RWPE2 (cell line): ENCODE data around the gene IRS1.

Experiments used
- ATAC-seq: fragments of 200-7000 bp; cut with Tn5 transposase; 3 replicates; pipeline ENCODE4 v1.9.1; 2021; ENCODE audit warnings: low read depth
- DNase-seq: peaks from one replicate; pipeline ENCODE4 v3.0.0-alpha.2; 2020; ENCODE audit warnings: low spot score
- H3K27ac ChIP-seq: fragments of 450-650 bp; 2 replicates; pipeline ENCODE4 v1.5.1; 2017; ENCODE audit warnings: mild to moderate bottlenecking; ENCODE audit not compliant: poor library complexity, severe bottlenecking
- H3K27me3 ChIP-seq: fragments of 250-450 bp; sonication (Bioruptor Pico); 2 replicates; pipeline ENCODE4 v1.5.1; 2021; ENCODE audit warnings: mild to moderate bottlenecking, moderate library complexity; ENCODE audit not compliant: insufficient read depth, poor library complexity, severe bottlenecking
- H3K36me3 ChIP-seq: fragments of 250-450 bp; sonication (Bioruptor Pico); 2 replicates; pipeline ENCODE4 v1.5.1; 2020; ENCODE audit warnings: low read depth, mild to moderate bottlenecking, moderate library complexity
- H3K4me1 ChIP-seq: fragments of 250-450 bp; sonication (Bioruptor Pico); 2 replicates; pipeline ENCODE4 v1.5.1; 2021; ENCODE audit warnings: mild to moderate bottlenecking, moderate library complexity; ENCODE audit not compliant: insufficient read depth, poor library complexity, severe bottlenecking
- H3K4me3 ChIP-seq: fragments of 250-450 bp; sonication (Bioruptor Pico); 2 replicates; pipeline ENCODE4 v1.5.1; 2021; ENCODE audit warnings: mild to moderate bottlenecking, moderate library complexity; ENCODE audit not compliant: severe bottlenecking
- H3K9me3 ChIP-seq: fragments of 250-450 bp; sonication (Bioruptor Pico); 2 replicates; pipeline ENCODE4 v1.5.1; 2021; ENCODE audit warnings: mild to moderate bottlenecking, moderate library complexity; ENCODE audit not compliant: severe bottlenecking
- CTCF ChIP-seq: fragments of 450-650 bp; IDR thresholded peaks from one replicate; pipeline ENCODE4 v1.5.1; 2017; ENCODE audit warnings: mild to moderate bottlenecking, moderate library complexity; ENCODE audit not compliant: poor library complexity, severe bottlenecking

IRS1 gene

GRCh38 chr2:226733927-226734564, 65.6 kb downstream of the IRS1 start:
- H3K9me3 ChIP-seq, result no peaks in the 10 kb centered on the region
- no peaks in the 10 kb centered on the region for H3K27me3 ChIP-seq
- ATAC-seq (no peak), DNase-seq (no peak)
- H3K4me3 ChIP-seq, result no peak overlapping the region
- H3K4me1 ChIP-seq, result no peaks in the 10 kb centered on the region
- peak overlapping the region; percentile 9 for H3K27ac ChIP-seq
- peaks cover 55% of the 10 kb centered on the region for H3K36me3 ChIP-seq
- no peak for TF ChIP-seq CTCF

GRCh38 chr2:226733189-226733858, 66.3 kb downstream of the IRS1 start:
- no peaks in the 10 kb centered on the region for H3K9me3 ChIP-seq
- no peak for TF ChIP-seq CTCF

GRCh38 chr2:226732478-226733188, 67.0 kb downstream of the IRS1 start:
- TF ChIP-seq CTCF, result no peak
- ATAC-seq (no peak), DNase-seq (no peak)
- Histone ChIP-seq H3K27ac (no peak overlapping the region), H3K27me3 (no peaks in the 10 kb centered on the region), H3K9me3 (no peaks in the 10 kb centered on the region), H3K36me3 (peaks cover 43% of the 10 kb centered on the region), H3K4me3 (no peak overlapping the region), H3K4me1 (no peaks in the 10 kb centered on the region)

More at GRCh38 chr2:226733189-226733858, 66.3 kb downstream of the IRS1 start:
- peaks cover 50% of the 10 kb centered on the region for H3K36me3 ChIP-seq
- ATAC-seq, result no peak
- no peaks in the 10 kb centered on the region for H3K27me3 ChIP-seq
- H3K4me1 ChIP-seq, result no peaks in the 10 kb centered on the region
- H3K27ac ChIP-seq, result peak overlapping the region; percentile 9
- DNase-seq, result no peak
- no peak overlapping the region for H3K4me3 ChIP-seq

GRCh38 chr2:226730481-226730880, 69.1 kb downstream of the IRS1 start:
- H3K4me3 ChIP-seq, result no peak overlapping the region
- no peaks in the 10 kb centered on the region for H3K9me3 ChIP-seq
- peaks cover 23% of the 10 kb centered on the region for H3K36me3 ChIP-seq
- ATAC-seq, result peak; percentile 26; the same call in 1 of the 3 replicates
- H3K27me3 ChIP-seq, result no peaks in the 10 kb centered on the region
- H3K27ac ChIP-seq, result peak overlapping the region; percentile 27
- TF ChIP-seq CTCF, result no peak
- no peak for DNase-seq
- no peaks in the 10 kb centered on the region for H3K4me1 ChIP-seq
